Measurements from ENCODE around the gene NBAS.

Gene NBAS

DNA sequence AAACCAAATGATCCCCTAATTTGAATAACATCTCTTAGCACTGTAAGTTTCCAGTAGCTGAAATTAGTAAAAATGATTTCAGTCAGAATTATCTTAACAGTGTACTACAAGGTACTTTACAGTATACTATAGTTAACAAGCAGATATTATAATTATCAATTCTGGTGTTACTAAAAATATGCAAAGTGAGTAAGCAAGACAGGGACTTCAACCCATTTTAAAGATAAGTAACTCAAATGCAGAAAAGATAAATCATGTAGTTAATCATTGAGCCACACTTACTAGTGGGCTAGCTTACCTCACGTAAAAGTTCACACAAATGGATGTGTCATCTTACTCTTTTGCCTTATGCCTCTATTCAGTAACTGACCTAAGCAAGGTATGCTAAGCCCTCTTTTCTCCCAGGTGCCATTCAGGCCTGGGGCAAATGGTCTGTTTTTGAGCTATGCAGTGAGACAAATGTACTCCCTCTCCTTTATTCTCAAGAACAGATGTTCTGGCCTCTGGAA is 101.0 kb downstream of the NBAS start:
- TF ChIP-seq POLR2AphosphoS5 (IDR thresholded peaks at IDR 0.05; ENCODE audit: low read depth, low read length) = no peak
- no peak for TF ChIP-seq FOXP2 (optimal IDR thresholded peaks at IDR 0.05; ENCODE audit: borderline replicate concordance, extremely low read depth, extremely low read length, insufficient read depth)
- TF ChIP-seq TAF1 (IDR thresholded peaks at IDR 0.05; ENCODE audit: borderline replicate concordance, insufficient read depth, low read length) = no peak
- TF ChIP-seq, protein P1, sequence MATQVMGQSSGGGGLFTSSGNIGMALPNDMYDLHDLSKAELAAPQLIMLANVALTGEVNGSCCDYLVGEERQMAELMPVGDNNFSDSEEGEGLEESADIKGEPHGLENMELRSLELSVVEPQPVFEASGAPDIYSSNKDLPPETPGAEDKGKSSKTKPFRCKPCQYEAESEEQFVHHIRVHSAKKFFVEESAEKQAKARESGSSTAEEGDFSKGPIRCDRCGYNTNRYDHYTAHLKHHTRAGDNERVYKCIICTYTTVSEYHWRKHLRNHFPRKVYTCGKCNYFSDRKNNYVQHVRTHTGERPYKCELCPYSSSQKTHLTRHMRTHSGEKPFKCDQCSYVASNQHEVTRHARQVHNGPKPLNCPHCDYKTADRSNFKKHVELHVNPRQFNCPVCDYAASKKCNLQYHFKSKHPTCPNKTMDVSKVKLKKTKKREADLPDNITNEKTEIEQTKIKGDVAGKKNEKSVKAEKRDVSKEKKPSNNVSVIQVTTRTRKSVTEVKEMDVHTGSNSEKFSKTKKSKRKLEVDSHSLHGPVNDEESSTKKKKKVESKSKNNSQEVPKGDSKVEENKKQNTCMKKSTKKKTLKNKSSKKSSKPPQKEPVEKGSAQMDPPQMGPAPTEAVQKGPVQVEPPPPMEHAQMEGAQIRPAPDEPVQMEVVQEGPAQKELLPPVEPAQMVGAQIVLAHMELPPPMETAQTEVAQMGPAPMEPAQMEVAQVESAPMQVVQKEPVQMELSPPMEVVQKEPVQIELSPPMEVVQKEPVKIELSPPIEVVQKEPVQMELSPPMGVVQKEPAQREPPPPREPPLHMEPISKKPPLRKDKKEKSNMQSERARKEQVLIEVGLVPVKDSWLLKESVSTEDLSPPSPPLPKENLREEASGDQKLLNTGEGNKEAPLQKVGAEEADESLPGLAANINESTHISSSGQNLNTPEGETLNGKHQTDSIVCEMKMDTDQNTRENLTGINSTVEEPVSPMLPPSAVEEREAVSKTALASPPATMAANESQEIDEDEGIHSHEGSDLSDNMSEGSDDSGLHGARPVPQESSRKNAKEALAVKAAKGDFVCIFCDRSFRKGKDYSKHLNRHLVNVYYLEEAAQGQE (IDR thresholded peaks at IDR 0.05; ENCODE audit: insufficient read depth in 1 of 2, low read depth in 2 of 2, low read length in 2 of 2) = no peak
- no peak for TF ChIP-seq SIN3A (IDR thresholded peaks at IDR 0.05; ENCODE audit: borderline replicate concordance, insufficient read depth, low read length)

DNA sequence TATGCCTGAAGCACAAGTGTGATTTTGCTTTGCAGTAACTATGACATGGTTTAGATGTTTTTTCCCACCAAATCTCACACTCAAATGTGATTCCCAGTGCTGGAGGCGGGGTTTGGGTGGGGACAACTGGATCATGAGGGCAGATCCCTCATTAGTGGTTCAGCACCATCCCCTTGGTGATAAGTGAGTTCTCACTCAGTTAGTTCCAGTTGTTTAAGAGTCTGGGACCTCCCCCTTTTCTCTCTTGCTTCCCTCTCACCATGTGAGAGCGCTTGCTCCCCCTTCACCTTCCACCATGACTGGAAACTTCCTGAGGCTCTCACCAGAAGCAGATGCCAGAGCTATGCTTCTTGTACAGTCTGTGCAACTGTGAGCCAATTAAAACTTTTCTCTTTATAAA is 102.9 kb downstream of the NBAS start:
- TF ChIP-seq TAF1 (IDR thresholded peaks at IDR 0.05; ENCODE audit: borderline replicate concordance, insufficient read depth, low read length) (no peak), FOXP2 (optimal IDR thresholded peaks at IDR 0.05; ENCODE audit: borderline replicate concordance, extremely low read depth, extremely low read length, insufficient read depth) (no peak), POLR2AphosphoS5 (IDR thresholded peaks at IDR 0.05; ENCODE audit: low read depth, low read length) (no peak), SIN3A (IDR thresholded peaks at IDR 0.05; ENCODE audit: borderline replicate concordance, insufficient read depth, low read length) (no peak)
- TF ChIP-seq, protein P1 (IDR thresholded peaks at IDR 0.05; ENCODE audit: insufficient read depth in 1 of 2, low read depth in 2 of 2, low read length in 2 of 2) = no peak

DNA sequence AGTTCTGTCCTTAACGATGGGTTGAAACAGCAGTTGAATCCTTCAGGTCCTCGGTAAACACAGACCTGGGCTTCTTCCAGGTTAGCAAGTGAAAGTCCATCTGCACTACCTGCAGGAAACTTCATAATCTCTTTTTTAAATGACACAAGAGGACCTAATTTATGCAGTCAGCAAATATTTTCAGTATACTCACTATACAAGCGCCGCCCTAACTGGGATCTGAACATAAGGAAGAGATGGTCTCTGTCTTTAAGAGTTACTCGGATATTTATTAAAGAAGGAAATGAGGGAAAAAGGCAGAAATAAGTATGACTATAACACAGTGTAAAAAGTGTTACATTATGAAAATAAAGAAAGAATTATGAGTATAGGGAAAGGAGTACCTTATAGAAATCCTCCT is 103.3 kb downstream of the NBAS start:
- TF ChIP-seq FOXP2 (optimal IDR thresholded peaks at IDR 0.05; ENCODE audit: borderline replicate concordance, extremely low read depth, extremely low read length, insufficient read depth) (no peak), POLR2AphosphoS5 (IDR thresholded peaks at IDR 0.05; ENCODE audit: low read depth, low read length) (no peak), TAF1 (IDR thresholded peaks at IDR 0.05; ENCODE audit: borderline replicate concordance, insufficient read depth, low read length) (no peak), SIN3A (IDR thresholded peaks at IDR 0.05; ENCODE audit: borderline replicate concordance, insufficient read depth, low read length) (no peak)
- TF ChIP-seq, protein P1 (IDR thresholded peaks at IDR 0.05; ENCODE audit: insufficient read depth in 1 of 2, low read depth in 2 of 2, low read length in 2 of 2) = no peak

DNA sequence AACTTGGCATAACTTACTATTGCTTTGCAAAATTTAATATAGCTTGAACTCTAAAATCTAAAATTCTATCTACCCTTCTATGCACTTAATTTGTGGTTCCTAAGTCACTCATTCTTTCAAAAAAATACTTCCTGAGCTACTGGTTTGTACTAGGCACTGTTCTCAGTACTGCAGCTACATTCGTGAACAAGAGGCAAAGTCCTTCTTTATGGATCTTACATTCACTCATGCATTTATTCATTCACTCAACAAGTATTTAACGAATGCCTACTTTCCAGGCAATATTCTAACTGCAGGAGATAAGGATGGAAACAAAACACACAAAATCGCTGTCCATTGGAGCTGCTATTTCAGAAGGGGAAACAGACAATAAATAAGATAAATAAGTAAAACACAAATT is 104.8 kb downstream of the NBAS start:
- no peak for TF ChIP-seq SIN3A (IDR thresholded peaks at IDR 0.05; ENCODE audit: borderline replicate concordance, insufficient read depth, low read length)
- TF ChIP-seq POLR2AphosphoS5 (IDR thresholded peaks at IDR 0.05; ENCODE audit: low read depth, low read length) = no peak
- TF ChIP-seq TAF1 (IDR thresholded peaks at IDR 0.05; ENCODE audit: borderline replicate concordance, insufficient read depth, low read length) = no peak
- TF ChIP-seq, protein P1 (IDR thresholded peaks at IDR 0.05; ENCODE audit: insufficient read depth in 1 of 2, low read depth in 2 of 2, low read length in 2 of 2) = no peak

DNA sequence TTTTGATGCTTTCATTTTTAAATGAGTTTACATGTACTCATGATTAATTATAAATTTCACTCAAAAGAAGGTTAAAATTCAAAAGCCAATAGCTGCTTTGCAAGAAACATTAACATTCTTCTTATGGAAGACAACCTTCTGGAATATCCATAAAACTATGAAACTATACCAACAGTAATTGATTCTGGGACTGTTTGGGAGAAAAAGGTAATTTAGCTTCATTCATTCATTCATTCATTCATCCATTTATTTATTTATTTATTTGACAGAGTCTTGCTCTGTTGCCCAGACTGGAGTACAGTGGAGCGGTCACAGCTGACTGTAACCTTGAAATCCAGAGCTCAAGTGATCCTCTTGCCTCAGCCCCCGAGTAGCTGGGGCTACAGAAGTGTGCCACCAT is 110.3 kb downstream of the NBAS start:
- no peak for TF ChIP-seq TAF1 (IDR thresholded peaks at IDR 0.05; ENCODE audit: borderline replicate concordance, insufficient read depth, low read length)
- TF ChIP-seq, protein P1 (IDR thresholded peaks at IDR 0.05; ENCODE audit: insufficient read depth in 1 of 2, low read depth in 2 of 2, low read length in 2 of 2) = no peak
- no peak for TF ChIP-seq SIN3A (IDR thresholded peaks at IDR 0.05; ENCODE audit: borderline replicate concordance, insufficient read depth, low read length)

Data from PFSK-1 (cell line).